ENCODE data around the gene SUMO2.
"Not testable (repeated sequence)": the region's sequence is repeated elsewhere in the genome, so short reads cannot be mapped to it uniquely, and the experiment has no call there.

Gene SUMO2

DNA sequence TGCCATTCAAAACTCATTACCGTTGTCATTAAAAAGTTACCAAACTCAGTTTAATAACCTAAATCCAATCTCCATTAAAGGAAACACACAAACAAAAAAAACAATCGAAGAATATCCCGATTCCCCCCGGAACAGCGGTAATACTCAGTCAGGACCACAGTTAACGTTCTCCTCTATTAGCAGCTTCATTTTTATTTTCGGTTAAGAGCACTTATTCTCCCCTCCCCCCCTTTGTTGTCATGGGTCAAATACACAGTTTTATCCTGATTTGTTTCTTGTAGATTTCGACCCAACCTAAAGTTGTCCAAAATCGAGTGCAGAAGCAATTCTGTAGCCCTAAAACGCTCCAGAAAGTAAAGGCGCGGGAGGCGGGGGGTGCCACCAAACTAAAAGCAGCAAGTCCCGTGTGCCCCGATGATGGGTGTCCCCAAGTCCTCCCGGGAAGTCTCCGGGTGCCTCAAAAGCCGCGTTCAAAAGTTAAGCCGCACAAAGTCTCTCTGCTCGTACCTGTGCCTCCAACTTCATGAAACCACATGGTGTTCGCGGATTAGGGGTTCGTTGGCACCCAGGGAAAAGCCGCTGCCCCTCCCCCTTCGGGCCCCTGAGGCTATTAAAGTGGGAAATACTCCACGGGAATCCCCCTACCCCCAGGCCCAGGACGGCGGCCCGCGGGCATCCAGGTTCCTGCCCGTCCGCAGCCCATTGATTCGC, 996 bp downstream of the SUMO2 start:
- DNase-seq = peak; percentile 16 to 31

DNA sequence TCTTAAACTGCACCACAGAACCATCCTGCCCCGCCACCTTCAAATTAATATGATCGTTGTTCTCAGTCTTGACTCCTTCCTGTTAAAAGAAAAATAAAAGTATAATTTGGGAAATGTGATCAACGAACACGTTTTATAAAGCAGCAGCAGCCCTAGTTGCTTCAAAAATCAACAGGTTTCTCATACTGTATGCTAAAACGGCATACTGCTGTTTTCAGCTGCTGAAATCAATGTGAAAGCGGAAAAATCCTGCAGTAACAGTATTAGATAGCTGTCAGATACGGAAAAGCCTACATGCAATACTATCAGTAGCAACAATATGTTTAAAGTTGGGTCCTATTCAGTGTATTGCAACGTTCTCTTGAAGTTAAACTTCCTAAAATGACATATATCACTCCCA, 1.6 kb downstream of the SUMO2 start:
- peak in 1 of 2 donors; percentile 8 for DNase-seq

DNA sequence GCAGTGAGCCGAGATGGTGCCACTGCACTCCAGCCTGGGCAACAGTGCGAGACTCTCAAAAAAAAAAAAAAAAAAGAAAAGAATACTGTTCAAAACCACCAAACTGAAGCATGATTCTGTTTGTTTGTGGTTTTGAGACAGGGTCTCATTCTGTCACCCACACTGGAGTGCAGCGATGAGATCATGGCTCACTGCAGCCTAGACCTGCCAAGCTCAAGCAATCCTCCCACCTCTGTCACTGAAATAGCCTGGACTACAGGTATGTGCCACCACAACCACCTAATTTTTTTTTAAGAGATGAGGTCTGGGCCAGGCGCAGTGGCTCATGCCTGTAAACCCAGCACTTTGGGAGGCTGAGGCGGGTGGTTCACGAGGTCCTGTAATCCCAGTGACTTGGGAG, 4.3 kb downstream of the SUMO2 start:
- no peak for DNase-seq

DNA sequence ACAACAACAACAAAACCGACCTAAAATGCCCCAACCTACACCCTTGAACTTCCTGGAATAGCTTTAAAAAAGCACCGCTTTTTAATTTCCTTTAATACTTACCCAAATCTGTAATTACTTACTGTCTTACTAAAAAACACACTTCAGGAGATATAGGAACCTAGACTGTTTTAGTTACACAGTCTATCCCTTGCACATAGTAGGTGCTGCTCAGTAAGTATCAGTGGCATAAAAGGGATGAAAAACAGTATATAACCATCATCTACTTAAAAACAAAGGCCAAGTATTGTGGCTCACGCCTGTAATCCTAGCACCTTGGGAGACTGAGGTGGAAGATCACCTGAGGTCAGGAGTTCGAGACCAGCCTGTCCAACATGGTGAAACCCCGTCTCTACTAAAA, 6.1 kb downstream of the SUMO2 start:
- DNase-seq = no peak

DNA sequence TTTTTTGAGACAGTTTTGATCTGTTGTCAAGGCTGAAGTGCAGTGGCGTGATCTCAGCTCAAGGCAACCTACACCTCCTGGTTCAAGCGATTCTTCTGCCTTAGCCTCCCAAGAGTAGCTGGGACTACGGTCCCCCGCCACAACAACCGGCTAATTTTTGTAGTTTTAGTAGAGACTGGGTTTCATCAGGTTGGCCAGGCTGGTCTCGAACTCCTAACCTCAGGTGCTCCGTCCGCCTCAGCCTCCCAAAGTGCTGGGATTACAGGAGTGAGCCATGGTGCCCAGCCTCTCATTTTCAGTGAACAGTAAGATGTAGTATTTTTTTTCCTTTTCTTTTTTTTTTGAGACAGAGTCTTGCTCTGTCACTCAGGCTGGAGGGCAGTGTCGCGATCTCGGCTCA, 7.8 kb downstream of the SUMO2 start:
- DNase-seq = no peak

DNA sequence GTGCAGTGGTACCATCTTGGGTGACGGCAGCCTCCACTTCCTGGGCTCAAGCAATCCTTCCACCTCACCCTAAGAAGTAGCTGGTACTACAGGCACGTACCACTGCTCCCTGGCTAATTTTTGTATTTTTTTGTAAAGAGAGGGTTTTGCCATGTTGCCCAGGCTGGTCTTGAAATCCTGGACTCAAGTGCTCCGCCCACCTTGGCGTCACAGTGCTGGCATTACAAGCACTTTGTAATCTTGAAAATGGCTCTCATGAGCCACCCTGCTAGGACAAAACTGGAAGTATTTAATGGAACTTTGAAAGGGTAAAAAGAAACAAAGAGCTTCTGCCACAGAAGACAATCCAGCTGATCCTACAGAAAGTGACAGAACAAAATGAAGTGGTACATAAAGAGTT, 9.2 kb downstream of the SUMO2 start:
- DNase-seq = no peak

DNA sequence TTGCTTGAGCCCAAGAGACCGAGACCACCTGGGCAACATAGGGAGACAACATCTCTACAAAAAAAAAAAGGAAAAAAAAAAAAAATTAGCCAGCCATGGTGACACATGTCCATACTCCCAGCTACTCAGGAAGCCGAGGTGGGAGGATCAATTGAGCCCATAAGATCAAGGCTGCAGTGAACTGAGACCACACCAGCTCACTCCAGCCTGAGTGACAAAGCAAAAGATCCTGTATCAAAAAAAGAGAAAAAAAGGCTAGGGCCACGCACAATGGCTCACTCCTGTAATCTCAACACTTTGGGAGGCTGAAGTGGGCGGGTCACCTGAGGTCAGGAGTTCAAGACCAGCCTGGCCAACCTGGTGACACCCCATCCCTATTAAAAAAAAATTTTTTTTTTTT, 13.8 kb downstream of the SUMO2 start:
- no peak for DNase-seq

DNA sequence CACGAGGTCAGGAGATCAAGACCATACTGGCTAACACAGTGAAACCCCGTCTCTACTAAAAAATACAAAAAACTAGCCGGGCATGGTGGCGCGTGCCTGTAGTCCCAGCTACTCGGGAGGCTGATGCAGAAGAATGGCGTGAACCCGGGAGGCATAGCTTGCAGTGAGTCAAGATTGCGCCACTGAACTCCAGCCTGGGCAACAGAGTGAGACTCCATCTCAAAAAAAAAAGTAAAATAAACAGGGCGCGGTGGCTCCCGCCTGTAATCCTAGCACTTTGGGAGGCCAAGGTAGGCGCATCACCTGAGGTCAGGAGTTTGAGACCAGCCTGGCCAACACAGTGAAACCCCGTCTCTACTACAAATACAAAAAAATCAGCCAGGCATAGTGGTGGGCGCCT, 18.2 kb downstream of the SUMO2 start:
- not testable (repeated sequence) for DNase-seq

DNA sequence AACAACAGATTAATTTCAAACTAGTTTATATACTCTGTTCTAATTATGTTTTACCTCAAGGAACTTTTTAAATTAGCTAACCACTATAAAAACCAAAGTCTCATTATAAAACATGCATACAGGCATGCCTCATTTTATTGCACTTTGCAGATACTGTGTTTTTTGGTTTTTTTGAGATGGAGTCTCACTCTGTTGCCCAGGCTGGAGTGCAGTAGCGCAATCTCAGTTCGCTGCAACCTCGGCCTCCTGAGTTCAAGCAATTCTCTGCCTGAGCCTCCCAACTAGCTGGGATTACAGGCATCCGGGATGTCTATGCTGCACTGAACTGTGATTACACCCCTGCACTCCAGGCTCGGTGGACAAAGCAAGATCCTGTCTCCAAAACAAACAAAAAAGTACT, 19.7 kb downstream of the SUMO2 start:
- DNase-seq = no peak

DNA sequence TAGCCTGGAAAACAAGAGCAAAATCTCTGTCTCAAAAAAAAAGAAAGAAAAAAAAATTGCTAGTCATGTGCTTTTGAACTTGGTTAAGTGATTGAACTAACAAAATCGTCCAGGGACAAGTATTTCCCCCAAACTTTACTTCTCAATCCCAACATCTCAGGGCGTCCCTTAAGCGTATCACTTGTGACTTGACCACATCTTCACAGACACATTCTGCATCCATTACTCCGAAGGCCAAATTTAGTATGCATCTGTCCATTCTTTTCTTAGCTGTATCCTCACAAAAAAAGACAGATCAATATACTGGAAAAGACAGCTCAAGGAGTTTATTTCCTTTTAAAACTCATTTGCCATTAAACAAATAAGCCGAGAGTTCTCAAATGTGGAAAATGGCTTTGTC, 22.5 kb downstream of the SUMO2 start:
- no peak for DNase-seq

DNA sequence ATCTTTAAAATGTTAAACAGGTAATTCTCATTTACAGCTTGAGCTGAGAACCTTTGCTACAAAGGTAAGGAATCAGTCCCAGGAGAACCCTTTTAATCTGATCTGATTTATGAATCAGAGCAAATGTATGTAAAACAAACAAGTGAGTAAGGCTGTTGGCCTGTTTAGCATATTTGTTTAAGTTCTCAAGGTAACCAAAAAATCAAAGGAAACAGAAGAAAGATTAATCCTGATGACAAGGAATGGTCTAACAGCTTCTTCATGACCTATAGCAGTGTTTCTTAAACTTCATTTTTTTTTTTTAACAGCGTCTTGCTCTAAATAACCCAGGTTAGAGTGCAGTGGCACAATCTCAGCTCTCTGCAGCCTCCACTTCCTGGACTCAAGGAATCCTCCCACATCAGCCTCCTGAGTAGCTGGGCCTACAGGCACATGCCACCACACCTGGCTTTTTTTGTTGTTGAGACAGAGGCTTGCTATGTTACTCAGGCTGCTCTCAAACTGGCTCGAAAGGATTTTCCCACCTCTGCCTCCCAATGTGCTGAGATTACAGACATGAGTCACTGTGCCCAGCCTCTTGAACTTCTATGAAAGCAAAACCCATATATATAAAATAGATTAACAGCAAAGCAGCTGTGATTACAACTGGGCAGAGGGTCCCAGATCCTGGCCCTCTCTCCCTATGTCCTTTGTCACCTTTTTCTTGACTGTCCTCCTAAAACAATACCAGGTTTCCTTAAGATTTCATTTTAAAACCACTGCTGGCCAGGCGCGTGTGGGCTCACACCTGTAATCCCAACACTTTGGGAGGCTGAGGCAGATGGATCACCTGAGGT, 23.3 kb downstream of the SUMO2 start:
- DNase-seq = no peak

DNA sequence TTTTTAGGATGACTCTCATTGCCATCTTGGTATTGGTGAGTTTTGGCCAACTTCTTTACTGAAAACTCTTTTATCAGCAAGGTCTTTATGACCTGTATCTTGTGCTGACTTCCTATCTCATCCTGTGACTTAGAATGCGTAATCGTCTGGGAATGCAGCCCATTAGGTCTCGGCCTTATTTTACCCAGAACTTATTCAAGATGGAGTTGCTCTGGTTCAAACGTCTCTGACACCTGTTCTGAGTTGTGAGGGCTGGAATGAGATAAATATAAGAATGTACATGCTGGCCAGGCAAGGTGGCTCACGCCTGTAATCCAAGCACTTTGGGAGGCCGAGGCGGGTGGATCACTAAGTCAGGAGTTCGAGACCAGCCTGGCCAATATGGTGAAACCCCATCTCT, 24.3 kb downstream of the SUMO2 start:
- DNase-seq = not testable (repeated sequence)

DNA sequence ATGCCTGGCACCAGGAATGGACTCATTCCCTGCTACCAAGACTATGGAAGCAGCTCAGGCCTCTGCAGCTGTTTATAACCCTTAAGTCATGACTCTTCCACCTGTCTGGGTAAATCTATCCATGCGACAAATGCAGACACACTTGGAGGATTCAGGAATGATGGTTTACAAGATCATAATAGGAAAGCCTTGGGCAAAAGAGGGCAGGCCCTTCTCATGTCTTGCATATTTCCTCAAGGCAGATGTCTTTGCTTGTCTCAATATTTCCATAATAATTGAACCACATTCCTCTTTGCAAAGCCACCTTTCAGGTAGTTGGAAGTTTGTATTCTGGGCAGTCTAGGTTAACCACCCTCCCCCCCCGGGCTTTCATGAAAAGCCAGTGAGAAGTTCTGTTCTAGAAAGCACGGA, 27.6 kb downstream of the SUMO2 start:
- DNase-seq = no peak

DNA sequence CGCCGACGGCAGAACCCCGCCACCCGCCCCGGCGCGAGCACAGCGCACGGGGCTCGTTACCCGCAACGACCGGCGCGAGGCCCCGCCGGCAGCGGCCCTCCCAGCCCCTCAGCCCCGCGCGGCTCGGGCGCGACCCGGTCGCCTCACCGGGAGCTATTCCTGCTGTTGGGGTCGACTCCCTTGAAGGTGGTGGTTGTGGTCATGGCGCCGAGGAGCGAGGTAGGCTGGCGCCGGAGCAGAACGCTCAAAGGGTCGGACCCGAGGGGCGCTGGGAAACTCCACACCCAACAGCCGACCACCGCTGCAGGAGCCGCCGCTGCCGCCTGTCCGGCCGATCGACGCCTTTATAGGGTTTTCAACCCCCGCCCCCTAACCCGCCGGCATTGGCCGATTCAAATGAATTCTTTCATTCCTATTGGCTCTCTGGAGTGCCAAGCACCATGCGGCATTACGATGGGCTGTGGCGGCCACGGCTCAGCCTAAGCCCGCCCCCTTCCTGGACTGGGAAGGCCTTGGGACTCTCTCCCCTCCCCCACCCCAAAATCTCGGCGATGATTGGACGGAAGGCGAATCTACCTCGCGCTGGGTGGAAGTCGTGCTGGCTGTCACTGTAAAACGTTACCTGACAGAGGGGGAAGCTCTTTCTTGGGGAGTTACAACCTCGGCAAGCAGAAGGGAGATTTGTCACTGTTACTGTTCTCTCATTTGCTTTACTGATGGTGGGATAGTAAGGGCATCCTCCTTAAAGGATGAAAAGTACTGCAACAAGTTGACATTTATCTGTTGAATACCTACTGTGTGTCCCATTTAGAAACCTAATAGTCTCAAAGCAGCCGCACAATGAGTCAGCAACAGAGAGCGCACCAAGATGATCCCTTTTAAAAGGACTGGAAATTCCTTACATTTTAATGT, 28.3 kb downstream of the SUMO2 start, which contains the start of gene JPT1:
JPT1 (minus strand) TSS at position 318 of the 912 bp plus-strand sequence; CDS start at position 203, 115 bp downstream.
- DNase-seq = peak; percentile 99

DNA sequence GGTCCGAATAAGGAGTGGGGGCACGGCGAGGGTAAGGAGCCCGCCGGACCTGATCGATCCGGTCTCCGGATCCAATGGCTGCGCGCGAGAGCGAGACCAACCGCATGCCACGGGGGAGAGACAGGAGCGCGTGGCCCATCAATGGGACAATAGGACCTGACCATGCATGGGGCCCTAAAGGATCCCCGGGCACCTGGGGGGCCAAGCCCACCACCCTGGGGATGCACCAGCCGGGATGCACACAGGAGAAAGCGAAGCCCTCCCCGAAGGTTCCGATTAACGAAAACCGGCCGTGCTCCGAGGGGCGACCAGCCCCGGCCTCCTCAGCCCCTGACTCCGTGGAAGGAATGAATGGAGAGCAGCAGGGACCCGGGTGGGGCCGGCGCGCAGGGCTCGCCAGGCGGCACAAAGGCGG, 29.0 kb downstream of the SUMO2 start:
- DNase-seq = peak in 1 of 2 donors; percentile 12

DNA sequence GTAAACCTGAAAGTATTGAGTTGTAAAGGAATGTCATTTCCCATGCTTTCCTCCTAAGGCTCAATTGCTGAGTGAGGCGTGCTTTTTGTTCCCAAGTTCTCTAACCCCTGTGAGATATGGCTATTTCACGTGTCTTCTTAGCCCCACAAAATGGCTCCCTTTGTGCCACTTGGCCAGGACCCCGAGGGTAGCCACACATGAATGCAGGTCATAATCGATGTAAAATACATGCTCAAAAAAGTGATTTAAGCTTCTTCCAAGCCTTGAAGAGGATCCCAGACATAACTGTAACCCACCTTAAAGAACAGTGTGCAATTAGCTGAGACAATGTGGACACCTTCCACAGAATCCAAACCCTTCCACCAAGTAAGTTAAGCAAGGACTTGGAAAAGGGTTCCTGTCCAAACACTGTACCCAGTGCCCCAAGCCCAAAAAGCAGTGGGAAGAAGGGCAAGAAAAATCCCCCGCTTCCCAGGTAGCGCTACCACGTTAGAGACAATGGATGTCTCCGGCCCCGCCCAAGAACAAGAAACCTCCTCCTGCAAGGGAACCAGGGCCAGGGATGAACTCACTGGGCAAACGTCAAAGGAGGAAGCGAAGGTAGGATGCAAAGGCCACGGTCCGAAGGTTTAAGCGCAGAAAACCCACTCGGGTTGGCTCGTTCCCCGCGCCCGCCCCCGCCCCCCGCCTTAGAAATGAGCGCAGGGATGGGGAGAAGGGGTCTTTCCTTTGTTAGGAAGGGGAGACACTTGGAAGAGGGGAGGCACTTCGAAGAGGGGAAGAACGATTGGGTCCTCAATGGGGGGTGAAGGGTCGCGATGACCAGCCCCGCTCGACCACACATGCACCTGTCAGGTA, 29.6 kb downstream of the SUMO2 start:
- peak; percentile 34 to 51 for DNase-seq

DNA sequence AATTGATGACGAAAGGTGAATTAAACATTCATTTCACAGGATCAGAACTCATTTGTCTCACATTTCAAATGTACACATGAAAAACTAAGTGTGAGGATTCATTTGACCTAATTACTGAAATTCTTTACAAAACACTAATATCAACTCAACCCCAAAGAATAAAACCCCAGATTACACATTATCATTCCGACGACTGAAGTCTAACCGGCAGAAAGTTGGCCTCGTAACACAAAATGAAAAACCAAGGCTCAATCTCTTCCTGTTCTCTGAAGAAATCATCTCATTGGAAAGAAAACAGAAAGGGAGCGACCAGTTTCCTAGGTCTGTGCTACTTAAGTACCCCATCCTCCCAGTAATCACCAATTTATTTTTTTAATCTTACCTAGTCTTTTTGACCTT, 30.2 kb downstream of the SUMO2 start:
- DNase-seq = no peak

DNA sequence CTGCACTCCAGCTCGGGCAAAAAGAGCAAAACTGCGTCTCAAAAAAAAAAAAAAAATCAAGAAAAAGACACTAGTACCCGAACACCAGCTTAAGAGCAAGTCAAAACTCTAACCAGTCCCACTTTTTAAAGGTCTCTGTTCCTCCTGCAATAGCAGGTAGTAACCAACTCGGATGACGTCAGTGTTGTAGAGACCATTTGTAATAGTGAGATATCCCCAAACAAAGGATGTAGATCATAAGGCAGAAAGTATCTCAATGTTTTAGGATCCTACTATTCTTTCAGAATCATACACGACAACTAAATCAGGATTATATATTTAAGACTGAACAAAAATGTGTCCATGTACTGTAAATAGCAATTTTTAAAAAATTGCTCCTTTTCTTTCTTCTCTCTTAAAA, 30.8 kb downstream of the SUMO2 start:
- DNase-seq = no peak

DNA sequence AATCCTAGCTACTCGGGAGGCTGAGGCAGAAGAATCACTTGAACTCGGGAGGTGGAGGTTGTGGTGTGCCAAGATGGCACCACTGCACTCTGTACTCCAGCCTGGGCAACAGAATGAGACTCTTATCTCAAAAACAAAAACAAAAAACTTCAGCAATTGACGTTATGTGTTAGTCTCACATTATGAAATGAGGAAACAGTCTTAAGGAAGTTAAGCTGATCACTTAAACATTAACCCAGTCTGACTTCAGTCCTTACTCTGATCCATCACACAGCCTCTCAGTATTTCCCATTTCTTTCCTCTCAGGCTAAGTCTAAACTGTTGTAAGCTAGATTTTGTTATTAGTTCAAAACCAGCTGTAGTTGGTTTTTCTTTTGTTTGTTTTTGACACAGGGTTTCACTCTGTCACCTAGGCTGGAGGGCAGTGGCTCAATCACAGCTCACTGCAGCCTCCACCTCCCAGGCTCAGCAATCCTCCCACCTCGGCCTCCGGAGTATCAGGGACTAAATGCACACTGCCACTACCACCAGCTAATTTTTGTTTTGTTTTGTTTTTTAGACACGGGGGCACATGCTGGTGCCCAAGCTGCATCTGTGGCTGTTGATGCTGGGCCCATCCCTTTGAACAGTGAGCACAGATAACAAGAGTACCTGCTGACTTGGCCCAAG, 34.7 kb downstream of the SUMO2 start:
- DNase-seq = peak; percentile 58 to 61

DNA sequence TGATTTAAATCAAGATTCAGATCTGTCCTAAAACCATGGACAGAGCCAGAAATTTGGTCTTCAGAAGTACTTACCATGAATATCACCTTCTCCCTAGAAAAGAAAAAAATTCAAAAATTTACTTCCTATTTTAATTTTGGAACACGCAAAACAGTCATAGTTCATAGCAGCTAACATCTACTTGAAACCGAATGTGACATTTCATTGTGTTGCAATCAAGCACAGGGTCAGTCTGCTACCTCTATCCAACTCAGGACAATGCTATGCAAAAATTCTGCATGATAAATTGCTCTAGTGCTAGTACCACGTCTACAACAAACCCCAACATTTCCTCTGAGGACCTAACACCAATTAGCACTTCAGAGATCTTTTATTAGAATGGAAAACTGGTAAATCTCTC, 36.2 kb downstream of the SUMO2 start:
- peak; percentile 42 to 64 for DNase-seq

DNA sequence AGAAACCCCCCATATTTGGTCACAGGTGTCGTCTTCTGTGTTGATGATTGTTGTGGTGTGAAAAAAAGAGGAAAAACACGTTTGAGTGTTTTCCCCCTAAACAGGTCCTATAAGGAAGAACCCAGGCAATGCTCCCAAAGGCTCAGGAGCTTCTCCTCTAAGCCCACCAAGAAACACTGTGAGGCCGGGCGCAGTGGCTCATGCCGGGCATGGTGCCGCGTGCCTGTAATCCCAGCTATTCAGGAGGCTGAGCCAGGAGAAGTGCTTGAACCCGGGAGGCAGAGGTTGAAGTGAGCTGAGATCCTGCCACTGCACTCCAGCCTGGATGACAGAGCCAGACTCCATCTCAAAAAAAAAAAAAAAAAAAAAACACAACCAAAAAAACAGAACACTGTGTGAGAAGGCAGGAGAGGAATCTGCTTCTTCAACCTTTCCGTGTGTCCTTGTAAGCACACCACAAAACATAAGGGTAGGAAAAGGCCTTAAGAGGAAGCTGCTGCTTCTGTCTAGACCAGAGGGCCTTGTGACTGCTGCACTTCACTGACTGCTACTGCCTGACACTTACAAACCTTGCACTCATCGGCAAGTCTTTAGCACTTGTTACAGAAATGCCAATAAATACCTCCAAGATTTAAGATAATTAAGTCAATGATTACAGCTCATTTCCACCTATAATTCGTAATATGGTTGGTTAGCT, 37.8 kb downstream of the SUMO2 start:
- peak; percentile 51 to 68 for DNase-seq

Measured in inflammatory macrophage (primary cell).